ENCODE measurements around the gene DAAM2.

DAAM2 gene

GRCh38 chr6:39908838-39909583, 116.8 kb downstream of the DAAM2 start:
- no peak for DNase-seq (ENCODE audit: low read depth)

GRCh38 chr6:39909701-39910100, 117.5 kb downstream of the DAAM2 start:
- no peak for TF ChIP-seq CTCF (IDR thresholded peaks at IDR 0.05; ENCODE audit: low read depth, low read length, missing control alignments)
- no peak for DNase-seq (ENCODE audit: low read depth)
- H3K4me3 ChIP-seq (ENCODE audit: low read depth, low read length) = no peak overlapping the region

More at GRCh38 chr6:39908838-39909583, 116.8 kb downstream of the DAAM2 start:
- H3K4me3 ChIP-seq (ENCODE audit: low read depth, low read length) = no peak overlapping the region
- no peak for TF ChIP-seq CTCF (IDR thresholded peaks at IDR 0.05; ENCODE audit: low read depth, low read length, missing control alignments)

- TF ChIP-seq CTCF (IDR thresholded peaks at IDR 0.05; ENCODE audit: low read depth, low read length, missing control alignments) = no peak
- DNase-seq (ENCODE audit: low read depth) = no peak
- no peak overlapping the region for H3K4me3 ChIP-seq (ENCODE audit: low read depth, low read length)
These were observed 118.0 kb downstream of the DAAM2 start for GRCh38 chr6:39910164-39910563.

- no peak for DNase-seq (ENCODE audit: low read depth)
- TF ChIP-seq CTCF (IDR thresholded peaks at IDR 0.05; ENCODE audit: low read depth, low read length, missing control alignments) = no peak
These were observed 118.6 kb downstream of the DAAM2 start for GRCh38 chr6:39910744-39911143.

GRCh38 chr6:39911513-39912125, 119.4 kb downstream of the DAAM2 start:
- no peak overlapping the region for H3K4me3 ChIP-seq (ENCODE audit: low read depth, low read length)
- DNase-seq (ENCODE audit: low read depth) = no peak
- no peak for TF ChIP-seq CTCF (IDR thresholded peaks at IDR 0.05; ENCODE audit: low read depth, low read length, missing control alignments)

More at GRCh38 chr6:39910744-39911143, 118.6 kb downstream of the DAAM2 start:
- no peak overlapping the region for H3K4me3 ChIP-seq (ENCODE audit: low read depth, low read length)

- no peak overlapping the region for H3K4me3 ChIP-seq (ENCODE audit: low read depth, low read length)
- no peak for TF ChIP-seq CTCF (IDR thresholded peaks at IDR 0.05; ENCODE audit: low read depth, low read length, missing control alignments)
- DNase-seq (ENCODE audit: low read depth) = no peak
These were observed 120.3 kb downstream of the DAAM2 start for GRCh38 chr6:39912446-39912845.

All from GM12864 (cell line).